ENCODE data around the gene RAPGEF2.

RAPGEF2 gene

GRCh38 chr4:159201168-159201567 is 98.3 kb downstream of the RAPGEF2 start:
- DNase-seq, result no peak

GRCh38 chr4:159204566-159204965 is 101.7 kb downstream of the RAPGEF2 start:
- DNase-seq, result no peak

- DNase-seq, result no peak
These were observed 102.6 kb downstream of the RAPGEF2 start for GRCh38 chr4:159205466-159205865.

GRCh38 chr4:159206427-159206871 is 103.6 kb downstream of the RAPGEF2 start:
- DNase-seq, result no peak

- DNase-seq, result no peak
These were observed 106.4 kb downstream of the RAPGEF2 start for GRCh38 chr4:159209249-159209648.

- DNase-seq, result no peak
These were observed 108.1 kb downstream of the RAPGEF2 start for GRCh38 chr4:159210975-159211374.

GRCh38 chr4:159212675-159213293 is 109.9 kb downstream of the RAPGEF2 start:
- DNase-seq, result no peak

- DNase-seq, result no peak
These were observed 114.0 kb downstream of the RAPGEF2 start for GRCh38 chr4:159216834-159217233.

GRCh38 chr4:159219862-159220261 is 117.0 kb downstream of the RAPGEF2 start:
- no peak for DNase-seq

- DNase-seq, result no peak
These were observed 117.5 kb downstream of the RAPGEF2 start for GRCh38 chr4:159220353-159220752.

GRCh38 chr4:159221280-159221679 is 118.4 kb downstream of the RAPGEF2 start:
- DNase-seq, result no peak

- DNase-seq, result no peak
These were observed 119.2 kb downstream of the RAPGEF2 start for GRCh38 chr4:159222043-159222552.

GRCh38 chr4:159224408-159224807 is 121.5 kb downstream of the RAPGEF2 start:
- no peak for DNase-seq

GRCh38 chr4:159227378-159227777 is 124.5 kb downstream of the RAPGEF2 start:
- DNase-seq, result no peak

- DNase-seq, result no peak
These were observed 125.1 kb downstream of the RAPGEF2 start for GRCh38 chr4:159227984-159228383.

- DNase-seq, result no peak
These were observed 126.3 kb downstream of the RAPGEF2 start for GRCh38 chr4:159229164-159229563.

- no peak for DNase-seq
These were observed 129.7 kb downstream of the RAPGEF2 start for GRCh38 chr4:159232465-159233106.

GRCh38 chr4:159235779-159236368 is 133.0 kb downstream of the RAPGEF2 start:
- DNase-seq, result no peak

GRCh38 chr4:159237975-159238374 is 135.1 kb downstream of the RAPGEF2 start:
- no peak for DNase-seq

- no peak for DNase-seq
These were observed 135.8 kb downstream of the RAPGEF2 start for GRCh38 chr4:159238631-159239030.

GRCh38 chr4:159239629-159240028 is 136.8 kb downstream of the RAPGEF2 start:
- no peak for DNase-seq

GRCh38 chr4:159240046-159240445 is 137.2 kb downstream of the RAPGEF2 start:
- DNase-seq, result no peak

GRCh38 chr4:159240687-159241086 is 137.8 kb downstream of the RAPGEF2 start:
- no peak for DNase-seq

GRCh38 chr4:159242427-159242826 is 139.5 kb downstream of the RAPGEF2 start:
- DNase-seq, result no peak

Data from activated T-cell treated with anti-CD3 and anti-CD28 coated beads for 4 hours (primary cell).